GM21528 (cell line): ENCODE data around the gene CACNA2D4.

Source experiments
- ATAC-seq: cut with Tn5 transposase; IDR thresholded peaks from one replicate; pipeline ENCODE4 v1.9.1; 2021; ENCODE audit warnings: mild to moderate bottlenecking, moderate library complexity; ENCODE audit not compliant: unreplicated experiment, low FRiP score

CACNA2D4 gene

DNA sequence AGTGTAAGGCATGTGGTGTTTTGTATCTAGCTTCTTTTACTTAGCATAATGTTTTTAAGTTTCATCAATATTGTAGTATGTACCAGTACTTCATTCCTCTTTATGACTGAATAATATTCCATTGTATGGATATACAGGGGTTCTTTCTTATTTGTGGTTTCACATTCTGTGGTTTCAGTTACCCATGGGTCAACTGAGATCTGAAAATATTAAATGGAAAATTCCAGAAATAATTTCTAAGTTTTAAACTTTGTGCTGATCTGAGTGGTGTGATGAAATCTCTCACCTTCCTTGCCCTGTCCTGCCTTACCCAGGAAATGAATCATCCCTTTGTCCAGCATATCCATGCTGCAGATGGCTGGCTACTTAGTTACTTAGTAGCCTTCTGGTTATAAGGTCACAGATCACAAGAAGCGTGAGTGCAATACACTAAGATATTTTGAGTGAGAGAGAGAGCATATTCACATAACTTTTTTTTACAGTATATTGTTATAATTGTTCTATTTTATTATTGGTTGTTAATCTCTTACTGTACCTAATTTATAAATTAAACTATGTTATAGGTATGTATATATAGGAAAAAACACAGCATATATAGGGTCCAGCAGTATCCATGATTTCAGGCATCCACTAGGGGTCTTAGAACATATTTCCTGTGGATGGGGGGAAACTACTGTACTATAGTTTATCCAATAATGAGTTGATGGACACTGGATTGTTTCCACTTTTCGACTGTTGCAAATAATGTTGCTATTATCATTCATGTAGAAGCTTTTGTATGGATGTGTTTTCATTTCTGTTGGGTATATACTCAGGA, 157.7 kb downstream of the CACNA2D4 start:
- no peak for ATAC-seq

DNA sequence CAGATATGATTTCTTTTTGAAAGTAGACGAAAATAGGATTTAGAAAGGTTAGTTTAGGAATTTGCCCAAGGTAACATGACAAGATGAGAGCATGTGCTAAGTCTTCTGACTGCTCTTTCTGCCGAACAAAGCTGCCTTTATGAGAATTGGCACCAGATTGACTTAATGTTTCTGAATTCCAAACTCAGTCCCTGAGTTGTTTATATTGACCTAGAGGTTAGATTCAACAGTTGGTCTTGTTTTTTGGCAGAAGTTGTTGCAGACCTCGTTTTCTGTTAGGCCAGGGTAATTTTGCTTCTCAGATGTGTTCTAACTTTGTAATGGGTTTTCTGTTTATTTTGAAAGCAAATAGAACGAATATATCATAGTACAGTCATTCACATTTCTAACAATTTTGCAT, 159.6 kb downstream of the CACNA2D4 start:
- ATAC-seq: no peak

DNA sequence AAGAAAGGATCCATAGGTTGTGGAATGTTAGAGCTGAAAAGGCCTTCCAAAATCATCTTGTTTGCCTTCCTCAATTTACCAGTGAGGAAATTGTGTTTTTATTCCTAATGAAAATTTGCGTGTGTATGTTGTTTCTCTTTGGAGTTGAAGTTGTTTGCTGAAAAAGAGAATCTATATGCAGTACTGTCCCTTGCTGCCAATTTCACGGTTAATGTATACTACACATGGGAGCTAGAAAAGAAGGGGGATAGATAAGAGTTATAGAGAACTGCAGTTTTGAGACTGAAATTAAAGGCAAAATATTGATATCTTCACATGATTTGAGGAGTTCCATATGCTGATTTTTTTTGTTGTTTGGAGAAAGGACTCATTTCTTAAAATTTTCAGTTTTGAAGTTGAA, 160.1 kb downstream of the CACNA2D4 start:
- ATAC-seq: no peak

DNA sequence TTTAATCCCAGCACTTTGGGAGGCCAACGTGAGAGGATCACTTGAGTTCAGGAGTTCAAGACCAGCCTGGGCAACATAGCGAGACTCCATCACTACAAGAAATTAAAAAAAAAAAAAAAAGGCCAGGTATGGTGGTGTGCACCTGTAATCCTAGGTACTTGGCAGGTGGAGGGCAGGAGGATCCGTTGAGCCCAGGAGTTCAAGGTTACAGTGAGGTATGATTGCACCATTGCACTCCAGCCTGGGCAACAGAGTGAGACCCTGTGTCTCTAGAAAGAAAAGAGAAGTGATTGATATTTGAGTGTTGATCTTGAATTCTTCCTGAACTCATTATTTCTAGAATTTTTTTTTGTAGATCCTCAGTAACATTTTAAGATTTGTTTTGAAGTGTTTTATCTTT, 168.2 kb downstream of the CACNA2D4 start:
- ATAC-seq: no peak

DNA sequence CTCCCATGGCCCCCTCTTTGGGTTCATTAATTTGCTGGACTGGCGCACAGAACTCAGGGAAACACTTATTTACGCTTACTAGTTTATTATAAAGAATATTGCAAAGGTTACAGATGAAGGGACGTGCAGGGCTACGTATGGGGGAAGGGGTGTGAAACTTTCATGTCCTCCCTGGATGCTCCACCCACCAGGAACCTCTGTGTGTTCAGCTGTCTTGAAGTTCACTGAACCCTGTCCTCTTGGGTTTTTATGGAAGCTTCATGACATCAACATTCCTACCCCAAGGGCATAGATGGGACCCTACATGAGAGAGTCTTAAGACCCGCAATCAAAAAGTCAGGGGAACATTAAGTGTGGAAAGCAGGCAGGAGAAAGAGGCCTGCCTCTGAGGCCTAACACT, 169.4 kb downstream of the CACNA2D4 start:
- ATAC-seq: no peak

DNA sequence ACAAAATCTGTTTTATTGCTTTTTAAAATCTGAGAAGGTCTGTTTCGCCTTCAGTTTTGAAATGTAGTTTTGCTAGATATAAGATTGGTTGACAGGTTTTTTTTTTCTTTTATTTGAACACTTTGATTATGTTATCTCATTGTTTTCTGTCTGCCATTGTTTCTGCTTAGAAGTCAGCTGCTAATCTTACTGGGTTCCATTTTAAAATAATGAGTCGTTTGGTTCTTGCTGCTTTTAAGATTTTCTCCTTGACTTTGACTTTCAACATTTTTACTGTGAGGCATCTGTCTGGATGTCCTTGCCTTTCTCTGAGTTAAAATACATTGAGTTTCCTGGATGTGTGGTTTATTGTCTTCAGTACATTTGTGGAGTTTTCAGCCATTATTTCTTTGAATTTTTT, 170.8 kb downstream of the CACNA2D4 start:
- ATAC-seq: no peak

DNA sequence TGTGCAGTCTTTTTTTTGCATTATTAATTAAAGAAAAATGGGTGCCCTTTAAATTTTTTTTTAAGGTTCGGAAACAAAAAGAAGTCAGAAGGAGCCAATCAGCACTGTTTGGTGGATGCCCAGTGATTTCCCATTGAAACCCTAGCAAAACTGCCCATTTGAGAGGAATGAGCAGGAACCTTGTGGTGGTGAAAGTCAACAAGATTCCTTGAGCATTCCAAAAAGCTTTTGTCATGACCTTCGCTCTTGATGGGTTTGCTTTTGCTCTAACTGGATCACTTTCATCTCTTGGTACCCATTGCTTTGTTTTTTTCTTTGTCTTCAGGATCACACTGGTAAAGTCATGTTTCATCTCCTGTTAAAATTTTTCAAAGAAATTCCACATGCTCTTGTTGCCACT, 173.5 kb downstream of the CACNA2D4 start:
- ATAC-seq: no peak
